IMR-90 (cell line): ENCODE results near the gene CALHM3.
A peak's percentile ranks its signal among the peaks of the same experiment; 100 is the strongest.

ENCODE experiments used
- BHLHE40 ChIP-seq: fragments of 150-350 bp; IDR thresholded peaks from 2 replicates; pipeline ENCODE4 v1.6.1; 2016; ENCODE audit warnings: mild to moderate bottlenecking, low read depth, low read length
- CEBPB ChIP-seq: IDR thresholded peaks from 2 replicates; pipeline ENCODE4 v1.6.1; 2012; ENCODE audit warnings: low read depth, low read length, improper control_type of control experiment
- CTCF ChIP-seq: conservative IDR thresholded peaks from 2 replicates; pipeline ENCODE4 v1.5.1; 2012; ENCODE audit warnings: mild to moderate bottlenecking, low read depth, low read length, improper control_type of control experiment
- FOS ChIP-seq: fragments of 150-350 bp; IDR thresholded peaks from 2 replicates; pipeline ENCODE4 v1.6.1; 2016; ENCODE audit warnings: low read depth, low read length
- MXI1 ChIP-seq: IDR thresholded peaks from 2 replicates; pipeline ENCODE4 v1.6.1; 2012; ENCODE audit warnings: low read depth, mild to moderate bottlenecking, low read length, moderate library complexity, borderline replicate concordance
- POLR2A ChIP-seq: IDR thresholded peaks from 2 replicates; pipeline ENCODE4 v1.6.1; 2012; ENCODE audit warnings: mild to moderate bottlenecking, low read depth, low read length
- RCOR1 ChIP-seq: IDR thresholded peaks from 2 replicates; pipeline ENCODE4 v1.6.1; 2012; ENCODE audit warnings: mild to moderate bottlenecking, low read length, improper control_type of control experiment; ENCODE audit not compliant: insufficient replicate concordance
- SMC3 ChIP-seq: fragments of 150-350 bp; IDR thresholded peaks from 2 replicates; pipeline ENCODE4 v1.6.1; 2016; ENCODE audit warnings: low read depth, mild to moderate bottlenecking, antibody characterized with exemption, low read length, moderate library complexity
- USF2 ChIP-seq: fragments of 150-350 bp; IDR thresholded peaks from 2 replicates; pipeline ENCODE4 v1.6.1; 2017; ENCODE audit warnings: mild to moderate bottlenecking, antibody characterized with exemption, low read length, low read depth

GRCh38 chr10:103442031-103442461 is 37.0 kb downstream of the CALHM3 start:
- TF ChIP-seq BHLHE40 (no peak), FOS (no peak), MXI1 (no peak), CTCF (no peak), RCOR1 (no peak), CEBPB (no peak), POLR2A (no peak), SMC3 (no peak), USF2 (0 out of 2 replicates have a peak, but pooled peaks have one; percentile 8)
